NCI-H524 (cell line): ENCODE measurements around the gene ZNF185.

Source experiments
- DNase-seq, 2 experiments: peaks; one replicate each; lab custom pipeline; 2025; lab: John Stamatoyannopoulos, UW

The ZNF185 gene

DNA sequence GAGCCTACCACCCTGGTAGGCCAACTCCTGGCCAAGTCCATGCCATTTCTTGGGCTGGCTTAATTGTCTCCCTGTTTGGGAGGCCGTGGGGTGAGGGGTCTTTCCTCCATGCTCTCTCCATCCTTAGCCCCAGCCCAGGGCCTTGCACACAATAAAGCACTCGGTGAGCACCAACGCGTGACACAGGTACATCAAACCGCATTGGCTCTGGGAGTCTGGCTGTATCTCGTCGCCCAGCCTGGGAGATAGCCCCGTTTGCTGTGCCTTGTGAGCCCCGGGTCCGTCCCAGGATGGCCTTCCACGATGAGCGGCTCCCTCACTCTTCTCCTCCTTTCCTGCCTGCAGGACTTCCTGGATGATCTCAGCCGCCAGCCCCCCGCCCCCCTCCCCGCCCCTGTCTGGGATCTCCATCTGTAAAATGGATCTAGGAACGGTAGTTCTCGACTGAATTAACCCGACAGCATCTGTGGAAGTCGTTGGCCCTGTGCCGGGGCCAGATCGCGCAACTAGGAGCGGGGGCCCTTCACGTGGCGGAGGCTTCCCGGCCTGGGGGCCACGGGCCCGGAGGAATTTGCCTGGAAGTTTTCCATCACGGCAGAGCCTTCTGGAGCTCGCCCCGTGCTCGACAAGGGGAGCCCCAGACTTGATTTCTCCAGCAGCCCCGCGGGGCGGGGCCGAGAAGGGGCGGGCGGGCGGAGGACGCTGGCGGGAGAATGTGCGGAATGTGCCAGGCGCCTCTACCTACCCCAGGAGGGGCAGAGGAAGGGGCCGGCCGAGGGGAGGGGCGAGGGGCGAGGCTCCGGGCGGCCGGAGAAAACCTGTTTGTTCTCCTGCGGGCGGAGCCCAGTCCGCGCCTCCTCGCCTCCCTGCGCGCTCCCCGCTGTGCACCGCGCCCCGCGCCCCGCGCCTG lies at the start of gene ZNF185:
Gene ZNF185 (plus strand): TSS at position 846 of the 910 bp plus-strand sequence. CDS start 16,423 bp downstream, outside the sequence.
- DNase-seq: no peak

DNA sequence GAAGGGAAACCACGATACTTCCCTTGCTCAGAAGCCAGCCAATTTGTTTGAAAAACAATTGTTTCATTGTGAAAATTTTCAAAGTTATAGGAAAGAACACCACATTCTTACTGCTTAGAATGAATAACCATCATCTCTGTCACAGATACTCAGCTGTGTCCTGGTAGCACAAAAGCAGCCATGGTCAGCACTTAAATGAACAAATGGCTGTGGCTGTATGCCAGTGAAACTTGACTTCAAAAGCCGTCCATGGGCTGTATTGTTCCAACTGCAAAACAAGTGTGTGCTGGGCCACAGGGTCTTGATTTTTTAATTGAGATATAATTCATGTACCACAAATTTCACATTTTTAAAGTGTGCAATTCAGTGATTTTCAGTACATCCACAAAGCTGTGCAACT lies 47.4 kb upstream of the ZNF185 start:
- DNase-seq: no peak

DNA sequence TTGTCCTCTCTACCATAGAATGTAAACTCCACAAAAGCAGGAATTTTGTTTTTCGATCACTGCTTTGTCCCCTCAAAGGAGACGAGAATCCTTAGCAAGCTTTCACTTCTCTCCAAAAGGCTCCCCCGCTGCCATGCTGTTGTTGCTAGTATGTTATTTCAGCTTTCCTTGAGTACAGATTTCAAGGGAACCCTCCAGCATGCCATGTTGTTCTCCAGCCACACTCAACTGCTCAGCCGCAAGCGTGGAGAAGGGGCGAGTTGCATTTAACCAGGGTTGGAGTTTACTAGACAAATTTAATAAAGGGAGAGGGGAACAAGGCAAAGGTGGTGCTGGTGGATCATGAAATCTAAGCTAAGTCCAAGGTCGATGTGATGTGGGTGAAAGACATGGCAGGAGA lies 43.9 kb upstream of the ZNF185 start:
- no peak for DNase-seq

GRCh38 chrX:152861116-152861515 lies 36.8 kb upstream of the ZNF185 start:
- DNase-seq: peak; percentile 24 to 58

DNA sequence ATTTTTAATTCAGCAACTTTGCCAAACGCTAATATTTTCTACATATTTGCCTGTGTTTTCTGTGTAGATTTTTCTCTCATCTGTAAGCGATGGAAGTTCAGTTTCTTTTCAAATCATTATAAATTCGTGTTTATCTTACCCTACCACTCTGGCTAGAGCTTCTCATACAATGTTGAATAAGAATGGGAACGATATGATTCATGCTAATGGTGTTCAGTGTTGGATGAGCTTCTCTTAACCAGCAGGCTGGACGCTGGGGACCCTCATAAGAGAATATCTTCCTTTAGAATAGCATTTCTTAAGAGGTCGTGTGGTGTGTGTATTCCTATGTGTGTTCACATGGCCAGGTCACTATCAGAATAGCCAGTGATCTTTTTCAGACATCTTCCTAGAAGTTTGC lies 36.0 kb upstream of the ZNF185 start:
- DNase-seq: no peak

DNA sequence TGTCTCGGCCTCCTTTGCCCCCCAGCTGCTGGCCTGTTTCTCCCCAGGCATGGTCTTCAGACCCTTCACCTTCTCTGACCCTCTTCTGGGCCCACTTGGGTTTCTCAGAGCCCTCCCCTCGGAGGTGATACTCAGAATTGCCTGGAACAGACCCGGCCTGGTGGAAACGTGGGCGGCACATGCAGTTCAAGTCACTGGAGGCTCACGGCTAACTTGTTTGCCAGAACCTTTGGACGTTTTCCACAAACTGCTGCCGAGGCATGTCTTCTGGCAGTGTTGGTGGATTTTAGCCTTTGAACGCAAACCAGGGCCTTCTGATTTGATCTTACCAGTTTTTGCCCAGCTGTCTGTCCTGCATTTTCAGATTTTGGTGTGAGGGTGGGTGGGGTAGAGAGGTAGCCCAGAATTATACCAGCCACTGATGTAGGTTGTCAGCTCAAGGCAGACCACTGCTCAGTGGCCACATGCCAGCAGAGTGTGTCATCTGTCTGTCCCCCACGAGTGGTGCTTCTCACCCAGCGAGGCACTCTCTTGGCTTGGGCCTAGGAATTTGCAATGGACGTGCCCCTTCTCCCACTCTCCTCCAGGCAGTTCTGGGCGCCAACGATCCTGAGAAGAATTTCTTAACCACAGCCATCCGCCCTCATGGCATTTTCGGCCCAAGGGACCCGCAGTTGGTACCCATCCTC lies 32.5 kb upstream of the ZNF185 start:
- DNase-seq: no peak

GRCh38 chrX:152866386-152866785 lies 31.5 kb upstream of the ZNF185 start:
- no peak for DNase-seq

DNA sequence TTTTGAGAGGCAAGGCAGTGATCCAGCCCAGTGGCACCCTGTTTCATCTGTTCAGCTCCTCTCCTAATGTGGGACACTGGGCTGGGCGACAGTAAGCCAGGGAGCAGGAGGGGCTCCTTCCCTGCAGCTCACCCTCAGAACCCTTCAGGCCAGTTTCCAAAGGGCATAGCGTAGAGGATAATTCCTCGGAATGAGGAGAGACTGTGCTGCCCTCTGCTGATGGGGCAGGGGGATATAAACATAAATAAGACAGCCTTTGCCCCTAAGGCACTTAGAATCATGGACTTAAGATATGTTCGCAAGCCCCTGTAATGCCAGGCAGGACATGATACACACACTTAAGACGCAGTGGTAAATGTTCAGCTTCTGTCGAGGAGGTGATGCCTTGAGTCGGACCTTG lies 27.9 kb upstream of the ZNF185 start:
- no peak for DNase-seq

DNA sequence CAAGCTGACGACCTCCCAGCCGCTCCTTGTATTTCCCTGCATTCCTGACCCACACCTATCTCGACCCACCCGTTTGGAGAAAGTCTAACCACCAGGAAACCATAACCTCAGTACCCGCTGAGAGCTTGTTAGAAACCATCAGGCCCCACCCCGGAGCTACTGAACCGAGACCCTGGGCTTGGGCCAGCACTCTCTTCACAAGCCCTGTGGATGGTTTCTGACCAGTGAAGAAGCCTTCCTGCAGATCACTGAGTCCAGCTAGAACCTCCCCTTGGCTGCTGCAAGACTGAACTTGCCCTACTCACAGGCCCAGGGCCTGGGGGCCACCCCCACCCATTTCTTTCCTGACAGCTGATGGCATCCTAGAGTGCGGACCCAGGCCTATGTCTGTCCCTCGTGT lies 26.6 kb upstream of the ZNF185 start:
- no peak for DNase-seq

- no peak for DNase-seq
Measured at GRCh38 chrX:152872522-152872921, 25.3 kb upstream of the ZNF185 start.

DNA sequence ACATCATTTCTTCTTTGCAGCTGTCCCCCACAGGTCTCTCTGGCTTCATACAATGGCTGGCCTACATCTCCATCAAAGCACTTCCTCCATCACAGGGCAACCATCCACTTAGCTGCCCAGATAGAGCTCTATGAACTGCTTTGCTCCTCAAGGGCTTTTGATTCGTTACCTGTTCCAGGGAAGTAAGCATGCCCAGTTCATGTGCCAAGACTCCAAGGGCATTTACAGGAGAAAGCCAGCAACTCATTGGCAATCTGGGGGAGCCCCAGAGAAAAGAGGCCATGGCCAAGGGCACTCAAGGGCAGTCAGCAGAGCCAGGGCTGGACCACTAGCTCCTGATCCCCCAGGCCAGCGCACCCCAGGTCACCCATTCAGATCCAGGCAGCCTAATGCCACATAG lies 24.5 kb upstream of the ZNF185 start:
- DNase-seq: no peak

DNA sequence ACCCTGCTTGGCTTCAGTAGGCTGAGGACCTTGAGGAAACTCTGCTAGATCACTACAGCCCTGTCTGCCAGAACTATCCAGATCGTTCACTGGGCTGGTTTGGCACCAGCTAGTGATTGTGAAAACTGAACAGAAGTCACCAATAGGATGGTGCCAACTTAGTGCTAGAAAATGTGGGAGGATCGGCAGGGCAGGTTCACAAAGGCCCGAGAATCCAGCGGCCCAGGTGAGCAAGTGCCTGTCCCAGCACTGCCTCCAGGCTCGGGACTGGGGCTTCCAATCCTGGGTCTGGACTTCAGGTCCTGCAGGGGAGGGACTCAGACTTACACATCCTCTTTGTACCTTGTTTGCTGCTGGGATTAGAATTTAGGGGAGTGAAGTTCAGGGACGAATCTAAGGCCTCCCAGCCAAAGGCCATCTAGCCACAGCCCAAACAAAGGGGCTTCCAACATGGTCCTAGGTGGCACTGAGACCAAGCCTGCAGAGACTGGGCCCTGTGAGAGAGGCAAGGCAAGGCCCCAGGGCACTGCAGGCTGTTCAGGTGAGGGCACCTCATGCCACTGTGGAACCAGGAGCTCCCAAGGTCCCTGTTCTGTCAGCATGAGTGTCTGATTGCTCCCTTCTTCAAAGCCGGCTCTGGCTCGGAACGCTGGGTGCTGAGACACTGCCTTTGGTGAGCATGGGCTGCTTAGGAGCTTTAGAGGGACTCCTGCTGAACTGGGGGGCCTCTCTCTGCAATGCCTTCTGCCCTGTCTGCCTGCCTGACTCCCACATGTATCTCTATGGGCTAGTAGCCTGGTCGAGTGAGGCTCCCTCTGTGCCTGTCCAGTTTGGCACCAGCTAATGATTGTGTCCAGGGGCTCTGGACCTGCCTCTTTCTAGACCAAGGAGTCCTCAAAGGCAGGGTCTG lies 20.7 kb upstream of the ZNF185 start:
- DNase-seq: no peak

GRCh38 chrX:152878976-152879755 lies 18.7 kb upstream of the ZNF185 start:
- DNase-seq: no peak

DNA sequence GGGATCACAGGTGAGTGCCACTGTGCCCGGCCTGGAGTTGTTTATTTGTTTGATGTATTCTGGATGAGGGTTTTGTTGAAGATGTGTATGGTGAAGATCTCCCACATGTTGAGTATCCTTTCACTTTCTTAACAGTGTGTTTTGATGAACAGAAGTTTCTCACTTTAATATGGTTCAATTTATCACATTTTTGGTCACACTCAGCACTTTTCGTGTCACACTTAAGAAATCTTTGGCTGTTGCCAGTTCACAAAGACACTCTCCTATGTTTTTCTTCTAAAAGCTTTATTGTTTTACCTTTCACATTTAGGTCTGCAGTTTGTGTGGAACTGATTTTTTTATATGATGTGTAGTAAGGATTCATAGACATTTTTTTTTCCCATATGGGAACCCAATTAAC lies 16.6 kb upstream of the ZNF185 start:
- no peak for DNase-seq

- DNase-seq: no peak
Measured at GRCh38 chrX:152884171-152884570, 13.7 kb upstream of the ZNF185 start.

DNA sequence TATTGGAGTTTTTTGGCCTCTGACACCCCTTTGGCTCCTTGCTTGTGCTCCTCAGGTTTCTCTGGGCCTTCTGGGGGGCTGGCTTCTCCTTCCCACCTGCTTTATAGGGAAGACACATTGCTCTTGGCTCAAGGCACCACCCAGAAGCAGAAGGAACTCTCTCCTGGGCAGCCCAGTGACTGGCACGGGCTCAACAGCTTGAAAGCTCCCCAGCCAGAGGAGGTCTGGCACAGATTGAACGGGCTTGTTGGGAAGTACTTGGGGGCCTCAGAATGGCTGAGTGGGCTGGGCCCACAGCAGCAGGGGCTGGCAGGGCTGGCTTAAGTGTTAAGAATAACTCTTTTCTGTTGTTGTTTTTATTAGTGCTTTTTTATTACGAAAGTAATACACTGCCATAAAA lies 11.2 kb upstream of the ZNF185 start:
- no peak for DNase-seq

- no peak for DNase-seq
Measured at GRCh38 chrX:152892499-152892898, 5.4 kb upstream of the ZNF185 start.

DNA sequence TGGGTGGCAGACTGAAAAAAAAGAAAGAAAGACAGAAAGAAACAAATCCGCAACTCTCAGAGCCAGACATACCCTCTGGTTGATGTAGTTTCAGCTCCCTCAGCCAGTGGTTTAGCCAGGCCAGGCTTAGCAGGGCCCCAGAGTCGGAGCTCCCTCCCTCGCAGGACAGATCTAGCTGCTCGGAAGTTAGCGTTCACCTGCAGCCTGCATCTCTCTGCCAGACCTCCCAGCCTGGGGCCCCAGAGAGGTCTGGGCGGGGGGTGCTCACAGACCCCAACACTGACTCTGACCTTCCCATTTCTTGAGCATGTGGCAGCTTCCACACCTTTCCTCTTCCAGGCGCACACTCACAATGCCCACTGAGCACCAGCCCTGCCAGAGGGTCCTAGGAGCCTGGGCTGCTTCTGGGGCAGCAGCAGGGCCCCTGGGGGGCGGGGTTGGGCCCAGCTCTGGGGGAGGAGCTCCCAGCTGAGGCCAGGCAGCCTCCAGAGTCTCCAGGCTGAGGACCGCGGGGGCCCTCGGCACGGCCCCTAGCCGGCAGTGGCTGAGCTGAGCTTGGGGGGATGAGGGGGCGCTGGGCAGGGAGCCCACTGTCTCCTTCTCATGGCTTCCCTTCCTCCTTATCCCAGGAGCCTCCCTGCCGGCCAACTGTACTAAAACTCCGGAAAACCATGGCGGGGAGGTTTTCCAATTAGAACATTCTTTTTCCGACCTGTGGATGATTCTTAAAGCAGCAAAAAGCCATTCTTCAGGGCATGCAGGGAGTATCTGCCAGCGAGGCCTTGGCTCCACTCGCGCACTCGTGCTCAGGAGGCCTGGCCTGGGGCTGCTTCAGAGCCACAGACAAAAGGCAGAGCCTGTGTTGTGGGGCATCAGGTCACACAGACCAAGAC lies 4.6 kb upstream of the ZNF185 start:
- DNase-seq: no peak

GRCh38 chrX:152893980-152894610 lies 3.8 kb upstream of the ZNF185 start:
- DNase-seq: peak in 1 of 2 experiments; percentile 34

DNA sequence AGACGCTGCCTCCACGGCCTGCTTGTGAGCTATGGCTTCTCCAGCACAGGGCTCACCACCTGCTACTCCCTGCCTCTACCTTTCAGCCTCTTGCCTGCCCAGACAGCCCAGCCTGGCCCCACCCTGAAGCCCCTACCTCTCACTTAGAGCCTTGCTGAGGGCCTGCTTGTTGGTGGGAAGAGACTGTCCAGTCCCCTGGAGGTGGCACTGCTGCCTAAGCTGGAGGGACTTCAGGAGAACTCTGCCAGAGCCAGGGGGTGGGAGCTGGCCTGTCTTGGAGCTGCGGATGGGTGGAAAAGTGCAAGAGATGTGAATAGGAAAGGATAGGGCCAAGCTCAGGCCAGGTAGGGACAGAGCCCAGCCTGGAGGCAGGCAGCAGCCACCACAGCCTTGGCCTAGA lies 2.7 kb upstream of the ZNF185 start:
- no peak for DNase-seq
